GM15510 (cell line): ENCODE data around the gene OOSP3.

Experiments used
- POLR2A ChIP-seq: IDR thresholded peaks from 3 replicates; pipeline ENCODE4 v1.6.1; 2011; ENCODE audit warnings: borderline replicate concordance; ENCODE audit not compliant: insufficient read length; ENCODE audit errors: extremely low read depth

OOSP3 gene

GRCh38 chr11:59918987-59919589 is 40.5 kb downstream of the OOSP3 start:
- TF ChIP-seq POLR2A: no peak

GRCh38 chr11:59923813-59924212 is 45.2 kb downstream of the OOSP3 start:
- no peak for TF ChIP-seq POLR2A

GRCh38 chr11:59931688-59932087 is 53.1 kb downstream of the OOSP3 start:
- no peak for TF ChIP-seq POLR2A

- no peak for TF ChIP-seq POLR2A
Measured at GRCh38 chr11:59938132-59938531, 59.5 kb downstream of the OOSP3 start, which contains the start of gene OOSP1. TSS of gene OOSP1 (plus strand) at chr11:59938432. CDS start at chr11:59938455, 23 bp downstream.

GRCh38 chr11:59938718-59939117 is 60.1 kb downstream of the OOSP3 start:
- no peak for TF ChIP-seq POLR2A

- TF ChIP-seq POLR2A: no peak
Measured at GRCh38 chr11:59939482-59939881, 60.9 kb downstream of the OOSP3 start.

- TF ChIP-seq POLR2A: no peak
Measured at GRCh38 chr11:59941091-59941490, 62.5 kb downstream of the OOSP3 start.

GRCh38 chr11:59943997-59944714 is 65.6 kb downstream of the OOSP3 start:
- TF ChIP-seq POLR2A: no peak

GRCh38 chr11:59944720-59945119 is 66.1 kb downstream of the OOSP3 start:
- TF ChIP-seq POLR2A: no peak
